PFSK-1 (cell line): ENCODE measurements around the gene TM4SF5.

ENCODE experiments used
- POLR2AphosphoS5 ChIP-seq: IDR thresholded peaks from 2 replicates; pipeline ENCODE4 v1.6.1; 2012; ENCODE audit warnings: low read depth, mild to moderate bottlenecking, control low read depth, low read length, moderate library complexity
- REST ChIP-seq, 2 experiments: IDR thresholded peaks; 2 replicates each; pipeline versions ENCODE4 v1.6.1 to v1.8.0; 2011 to 2012; ENCODE audit warnings: low read depth in 2 of 2, low read length in 2 of 2, control low read depth in 1 of 2, inconsistent platforms in 1 of 2, mild to moderate bottlenecking in 1 of 2, moderate library complexity in 1 of 2; ENCODE audit not compliant: insufficient read depth in 1 of 2
- SIN3A ChIP-seq: IDR thresholded peaks from 2 replicates; pipeline ENCODE4 v1.6.1; 2012; ENCODE audit warnings: mild to moderate bottlenecking, low read length, moderate library complexity, borderline replicate concordance; ENCODE audit not compliant: insufficient read depth

- TF ChIP-seq REST (IDR thresholded peaks at IDR 0.05; ENCODE audit: insufficient read depth in 1 of 2, low read depth in 2 of 2, low read length in 2 of 2) (no peak), POLR2AphosphoS5 (no peak), SIN3A (no peak)
Measured at GRCh38 chr17:4733073-4733531, 38.6 kb upstream of the TM4SF5 start.
